ENCODE measurements around the gene FXR1. TPM values are rescaled to one million over a fixed set of nuclear protein-coding genes. Genes with fewer than 3 reads are reported as not detected.

FXR1 gene
- total and polyA plus RNA-seq, 10 of the 15 experiments (the other 5 are each of a cell fraction or from before 2014, with no cell fraction given) = 38.5 to 159 (median 102) TPM

DNA sequence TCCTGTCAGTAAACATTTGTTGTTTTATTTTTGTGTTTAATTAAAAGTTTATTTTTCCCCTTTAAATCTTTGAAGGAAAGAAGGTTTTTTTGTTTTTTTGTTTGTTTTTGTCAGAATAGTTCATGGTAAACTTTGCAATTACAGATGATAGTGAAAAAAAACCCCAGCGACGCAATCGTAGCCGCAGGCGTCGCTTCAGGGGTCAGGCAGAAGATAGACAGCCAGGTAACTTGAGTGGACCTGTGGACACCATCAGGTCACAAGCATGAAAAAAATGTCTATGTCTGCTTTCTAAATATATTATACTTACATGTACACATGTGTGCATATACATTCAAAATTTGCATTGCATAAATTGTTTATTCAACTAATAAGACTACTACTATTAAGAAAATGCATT, 58.5 kb downstream of the FXR1 start:
- no peak overlapping the region for H3K27ac ChIP-seq (ENCODE audit: control insufficient read depth, insufficient read depth)
- H3K36me3 ChIP-seq (ENCODE audit: control insufficient read depth in 2 of 2, insufficient read depth in 2 of 2, low read length in 1 of 2) = peaks cover 2 to 20% of the 10 kb centered on the region in 2 experiments
- H3K27me3 ChIP-seq (replicated peaks in 1 of 2; ENCODE audit: control insufficient read depth in 2 of 2, insufficient read depth in 2 of 2, low read length in 1 of 2) = no peaks in the 10 kb centered on the region
- no TSS peak for BruUV-seq (replicated peaks)
- ChIA-PET CTCF (no interaction called here), SMC1A (ENCODE audit: uncharacterized antibody, unreplicated experiment) (interaction anchor here (1.7 kb wide), 1 partner anchor 13 kb away, joined by 5 read pairs; no protein-coding TSS in a partner anchor), POLR2A (no interaction called here), RAD21 (ENCODE audit: unreplicated experiment) (no interaction called here)
- H3K9me3 ChIP-seq (replicated peaks; ENCODE audit: control insufficient read depth, insufficient read depth, low read length) = no peaks in the 10 kb centered on the region; the same call in 2 of the 3 replicates
- TF ChIP-seq ZBED1 (IDR thresholded peaks at IDR 0.05; ENCODE audit: borderline replicate concordance) (no peak), RBBP5 (conservative IDR thresholded peaks at IDR 0.05) (no peak), KLF5 (IDR thresholded peaks at IDR 0.05; ENCODE audit: partially characterized antibody) (no peak), TARDBP (IDR thresholded peaks at IDR 0.05; ENCODE audit: borderline replicate concordance) (no peak), RCOR1 (conservative IDR thresholded peaks at IDR 0.05; ENCODE audit: low read depth, low read length) (no peak), FOXK2 (IDR thresholded peaks at IDR 0.05) (no peak), BHLHE40 (IDR thresholded peaks at IDR 0.05; ENCODE audit: borderline replicate concordance in 1 of 2, low read depth in 2 of 2, low read length in 1 of 2) (no peak), CREB1 (IDR thresholded peaks at IDR 0.05; ENCODE audit: low read depth) (no peak), HDAC6 (IDR thresholded peaks at IDR 0.05; ENCODE audit: unreplicated experiment) (no peak)
- TF ChIP-seq, protein P1, sequence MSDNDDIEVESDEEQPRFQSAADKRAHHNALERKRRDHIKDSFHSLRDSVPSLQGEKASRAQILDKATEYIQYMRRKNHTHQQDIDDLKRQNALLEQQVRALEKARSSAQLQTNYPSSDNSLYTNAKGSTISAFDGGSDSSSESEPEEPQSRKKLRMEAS (IDR thresholded peaks at IDR 0.05; ENCODE audit: low read depth, low read length) = no peak
- TF ChIP-seq, protein P2, sequence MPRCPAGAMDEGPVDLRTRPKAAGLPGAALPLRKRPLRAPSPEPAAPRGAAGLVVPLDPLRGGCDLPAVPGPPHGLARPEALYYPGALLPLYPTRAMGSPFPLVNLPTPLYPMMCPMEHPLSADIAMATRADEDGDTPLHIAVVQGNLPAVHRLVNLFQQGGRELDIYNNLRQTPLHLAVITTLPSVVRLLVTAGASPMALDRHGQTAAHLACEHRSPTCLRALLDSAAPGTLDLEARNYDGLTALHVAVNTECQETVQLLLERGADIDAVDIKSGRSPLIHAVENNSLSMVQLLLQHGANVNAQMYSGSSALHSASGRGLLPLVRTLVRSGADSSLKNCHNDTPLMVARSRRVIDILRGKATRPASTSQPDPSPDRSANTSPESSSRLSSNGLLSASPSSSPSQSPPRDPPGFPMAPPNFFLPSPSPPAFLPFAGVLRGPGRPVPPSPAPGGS (IDR thresholded peaks at IDR 0.05; ENCODE audit: borderline replicate concordance, insufficient read depth, low read depth, low read length, poor library complexity, severe bottlenecking) = no peak
- TF ChIP-seq, protein P3, sequence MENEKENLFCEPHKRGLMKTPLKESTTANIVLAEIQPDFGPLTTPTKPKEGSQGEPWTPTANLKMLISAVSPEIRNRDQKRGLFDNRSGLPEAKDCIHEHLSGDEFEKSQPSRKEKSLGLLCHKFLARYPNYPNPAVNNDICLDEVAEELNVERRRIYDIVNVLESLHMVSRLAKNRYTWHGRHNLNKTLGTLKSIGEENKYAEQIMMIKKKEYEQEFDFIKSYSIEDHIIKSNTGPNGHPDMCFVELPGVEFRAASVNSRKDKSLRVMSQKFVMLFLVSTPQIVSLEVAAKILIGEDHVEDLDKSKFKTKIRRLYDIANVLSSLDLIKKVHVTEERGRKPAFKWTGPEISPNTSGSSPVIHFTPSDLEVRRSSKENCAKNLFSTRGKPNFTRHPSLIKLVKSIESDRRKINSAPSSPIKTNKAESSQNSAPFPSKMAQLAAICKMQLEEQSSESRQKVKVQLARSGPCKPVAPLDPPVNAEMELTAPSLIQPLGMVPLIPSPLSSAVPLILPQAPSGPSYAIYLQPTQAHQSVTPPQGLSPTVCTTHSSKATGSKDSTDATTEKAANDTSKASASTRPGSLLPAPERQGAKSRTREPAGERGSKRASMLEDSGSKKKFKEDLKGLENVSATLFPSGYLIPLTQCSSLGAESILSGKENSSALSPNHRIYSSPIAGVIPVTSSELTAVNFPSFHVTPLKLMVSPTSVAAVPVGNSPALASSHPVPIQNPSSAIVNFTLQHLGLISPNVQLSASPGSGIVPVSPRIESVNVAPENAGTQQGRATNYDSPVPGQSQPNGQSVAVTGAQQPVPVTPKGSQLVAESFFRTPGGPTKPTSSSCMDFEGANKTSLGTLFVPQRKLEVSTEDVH (IDR thresholded peaks at IDR 0.05; ENCODE audit: low read depth, partially characterized antibody) = no peak
- TF ChIP-seq, protein P4, sequence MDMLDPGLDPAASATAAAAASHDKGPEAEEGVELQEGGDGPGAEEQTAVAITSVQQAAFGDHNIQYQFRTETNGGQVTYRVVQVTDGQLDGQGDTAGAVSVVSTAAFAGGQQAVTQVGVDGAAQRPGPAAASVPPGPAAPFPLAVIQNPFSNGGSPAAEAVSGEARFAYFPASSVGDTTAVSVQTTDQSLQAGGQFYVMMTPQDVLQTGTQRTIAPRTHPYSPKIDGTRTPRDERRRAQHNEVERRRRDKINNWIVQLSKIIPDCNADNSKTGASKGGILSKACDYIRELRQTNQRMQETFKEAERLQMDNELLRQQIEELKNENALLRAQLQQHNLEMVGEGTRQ (IDR thresholded peaks at IDR 0.05; ENCODE audit: borderline replicate concordance, low read depth, low read length) = no peak
- H4K20me1 ChIP-seq (ENCODE audit: control insufficient read depth, insufficient read depth) = no peaks in the 10 kb centered on the region
- in situ Hi-C loops (cut with MboI) = no loop called here
- no peak overlapping the region for H2AFZ ChIP-seq (ENCODE audit: control insufficient read depth, low read depth, low read length)
- H3K9ac ChIP-seq (ENCODE audit: control insufficient read depth, insufficient read depth, low read length) = no peak overlapping the region
- ATAC-seq = no peak
- H3K4me1 ChIP-seq (ENCODE audit: control insufficient read depth, insufficient read depth, low read length) = peaks cover 4% of the 10 kb centered on the region
- no peak for DNase-seq (ENCODE audit: low read depth, low spot score)
- WGBS (ENCODE audit: insufficient coverage, insufficient replicate concordance, low lambda C conversion rate, missing lambda C conversion rate) = over 99% methylated on average over 6 of the region's 6 CpGs
- H3K79me2 ChIP-seq (ENCODE audit: control insufficient read depth, insufficient read depth, low read length) = no peaks in the 10 kb centered on the region
- no peak overlapping the region for H3K4me3 ChIP-seq
- FAIRE-seq = no peak
- no peak overlapping the region for H3K4me2 ChIP-seq (ENCODE audit: control insufficient read depth, insufficient read depth)
- intact Hi-C loops (cut with micrococcal nuclease; ENCODE audit: unreplicated experiment) = no loop called here
